ENCODE data around the gene PHLPP2.
A peak's percentile ranks its signal among the peaks of the same experiment; 100 is the strongest.

PHLPP2 gene

DNA sequence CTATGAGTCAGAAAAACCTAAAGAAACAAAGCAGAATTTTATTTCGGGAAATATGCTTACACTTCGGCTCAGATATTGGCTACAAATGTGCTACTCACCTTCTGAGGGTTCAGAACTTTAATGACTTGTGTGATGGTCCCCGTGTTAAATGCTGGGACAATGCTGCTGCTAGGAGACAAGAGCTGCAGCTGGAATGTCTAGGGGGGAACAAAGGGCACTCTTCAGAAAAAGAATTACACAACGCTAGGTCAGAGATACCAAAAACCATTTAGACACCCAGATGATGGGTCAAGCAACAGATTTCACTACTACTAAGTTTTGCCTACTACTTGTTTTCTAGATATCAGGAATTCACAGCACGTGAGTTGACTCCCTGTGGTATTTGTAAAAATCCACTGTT is 10.0 kb upstream of the PHLPP2 start:
- no peak for DNase-seq (ENCODE audit: low read depth)
- H3K4me3 ChIP-seq (ENCODE audit: low read depth, low read length) = no peak overlapping the region
- TF ChIP-seq, protein P1, sequence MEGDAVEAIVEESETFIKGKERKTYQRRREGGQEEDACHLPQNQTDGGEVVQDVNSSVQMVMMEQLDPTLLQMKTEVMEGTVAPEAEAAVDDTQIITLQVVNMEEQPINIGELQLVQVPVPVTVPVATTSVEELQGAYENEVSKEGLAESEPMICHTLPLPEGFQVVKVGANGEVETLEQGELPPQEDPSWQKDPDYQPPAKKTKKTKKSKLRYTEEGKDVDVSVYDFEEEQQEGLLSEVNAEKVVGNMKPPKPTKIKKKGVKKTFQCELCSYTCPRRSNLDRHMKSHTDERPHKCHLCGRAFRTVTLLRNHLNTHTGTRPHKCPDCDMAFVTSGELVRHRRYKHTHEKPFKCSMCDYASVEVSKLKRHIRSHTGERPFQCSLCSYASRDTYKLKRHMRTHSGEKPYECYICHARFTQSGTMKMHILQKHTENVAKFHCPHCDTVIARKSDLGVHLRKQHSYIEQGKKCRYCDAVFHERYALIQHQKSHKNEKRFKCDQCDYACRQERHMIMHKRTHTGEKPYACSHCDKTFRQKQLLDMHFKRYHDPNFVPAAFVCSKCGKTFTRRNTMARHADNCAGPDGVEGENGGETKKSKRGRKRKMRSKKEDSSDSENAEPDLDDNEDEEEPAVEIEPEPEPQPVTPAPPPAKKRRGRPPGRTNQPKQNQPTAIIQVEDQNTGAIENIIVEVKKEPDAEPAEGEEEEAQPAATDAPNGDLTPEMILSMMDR (IDR thresholded peaks at IDR 0.05; ENCODE audit: low read depth, low read length, missing control alignments) = no peak

DNA sequence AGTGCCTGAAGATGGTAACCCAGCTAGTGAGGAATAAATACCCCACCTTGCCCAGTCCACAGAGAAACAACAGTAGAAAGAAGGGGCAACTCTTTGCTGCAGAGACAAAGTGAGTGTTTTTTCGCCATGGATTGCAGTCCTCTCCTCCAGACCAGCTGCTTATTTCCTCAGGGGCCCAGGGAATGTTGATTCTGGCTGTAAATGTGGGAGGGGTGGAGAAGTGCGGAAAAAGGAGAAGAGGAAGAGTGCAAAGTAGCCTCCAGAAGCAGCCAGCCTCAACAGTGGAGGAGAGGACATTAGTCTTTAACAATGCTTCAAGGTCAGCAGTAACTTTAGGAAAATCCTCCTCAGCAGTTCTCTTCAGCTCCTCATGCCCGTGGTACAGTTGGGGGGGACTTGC is 8.1 kb upstream of the PHLPP2 start:
- DNase-seq (ENCODE audit: low read depth) = no peak
- TF ChIP-seq, protein P1 (IDR thresholded peaks at IDR 0.05; ENCODE audit: low read depth, low read length, missing control alignments) = no peak
- no peak overlapping the region for H3K4me3 ChIP-seq (ENCODE audit: low read depth, low read length)

DNA sequence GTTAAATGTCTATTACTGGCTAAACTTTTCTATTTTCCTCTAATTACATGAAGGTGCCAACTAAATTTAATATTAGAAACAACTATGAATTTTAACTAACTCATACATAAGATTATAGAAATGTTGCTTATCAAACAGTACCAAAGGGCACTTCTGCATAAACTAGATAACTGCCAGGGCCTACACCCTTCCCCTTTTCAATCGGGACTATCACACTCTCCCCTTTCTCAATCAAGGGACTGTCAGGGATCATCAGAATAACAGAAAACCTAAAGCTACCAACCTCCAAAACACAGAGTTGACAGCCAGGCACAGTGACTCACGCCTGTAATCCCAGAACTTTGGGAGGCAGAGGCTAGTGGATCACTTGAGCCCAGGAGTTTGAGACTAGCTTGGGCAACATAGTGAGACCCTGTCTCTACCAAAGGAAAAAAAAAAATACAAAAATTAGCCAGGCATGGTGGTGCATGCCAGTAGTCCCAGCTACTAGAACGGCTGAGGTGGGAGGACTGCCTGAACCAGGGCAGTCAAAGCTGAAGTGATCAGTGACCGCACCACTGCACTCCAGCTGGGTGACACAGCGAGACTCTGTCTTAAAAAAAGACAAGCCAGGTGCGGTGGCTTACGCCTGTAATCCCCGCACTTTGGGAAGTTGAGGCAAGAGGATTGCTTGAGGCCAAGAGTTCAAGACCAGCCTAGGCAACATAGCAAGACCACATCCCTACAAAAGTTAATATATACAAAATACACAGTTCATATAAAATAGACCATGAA is 3.2 kb upstream of the PHLPP2 start:
- H3K4me3 ChIP-seq (ENCODE audit: low read depth, low read length) = no peak overlapping the region
- peak; percentile 8 for DNase-seq (ENCODE audit: low read depth)

DNA sequence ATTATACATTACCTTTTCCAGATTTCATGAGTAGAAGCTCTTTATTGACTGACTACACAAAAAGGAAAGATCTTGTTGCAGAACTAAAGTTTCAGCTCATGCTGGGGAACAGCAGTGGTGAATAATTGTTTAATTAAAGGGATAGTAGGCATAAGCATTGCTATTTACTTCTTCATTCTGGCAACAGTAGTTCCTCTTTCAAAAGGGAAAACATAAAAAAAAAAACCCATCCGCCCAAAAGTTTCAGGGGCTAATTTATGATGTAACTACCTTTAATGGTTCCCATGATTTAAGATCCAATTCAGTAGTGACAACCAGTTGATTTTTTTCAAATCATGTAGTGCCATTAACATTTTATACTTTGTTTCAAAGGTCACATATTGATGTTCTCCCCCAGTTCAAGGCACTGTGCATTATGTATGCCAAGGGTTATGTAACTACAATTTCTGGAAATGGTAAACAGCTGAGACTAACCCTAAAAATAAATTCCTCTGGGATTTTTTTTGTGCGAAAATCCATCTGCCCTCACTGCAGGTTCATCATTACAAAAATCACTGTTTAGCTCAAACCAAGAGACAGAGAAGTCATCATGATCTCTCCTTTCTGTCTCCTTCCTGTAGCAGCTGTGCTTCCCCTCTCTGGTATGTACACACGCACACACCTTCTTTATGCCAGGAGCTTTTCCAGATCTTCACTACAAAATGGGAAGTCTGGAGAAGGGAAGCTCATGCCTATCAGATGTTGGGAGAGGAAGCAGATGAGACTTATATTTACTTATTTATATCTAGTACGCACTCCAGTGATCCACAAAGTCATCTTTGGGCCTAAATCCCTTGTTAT is 2.2 kb upstream of the PHLPP2 start:
- no peak overlapping the region for H3K4me3 ChIP-seq (ENCODE audit: low read depth, low read length)
- TF ChIP-seq, protein P1 (IDR thresholded peaks at IDR 0.05; ENCODE audit: low read depth, low read length, missing control alignments) = no peak
- peak; percentile 5 for DNase-seq (ENCODE audit: low read depth)

More for the DNA sequence above, 3.2 kb upstream of the PHLPP2 start:
- TF ChIP-seq, protein P1 (IDR thresholded peaks at IDR 0.05; ENCODE audit: low read depth, low read length, missing control alignments) = no peak

DNA sequence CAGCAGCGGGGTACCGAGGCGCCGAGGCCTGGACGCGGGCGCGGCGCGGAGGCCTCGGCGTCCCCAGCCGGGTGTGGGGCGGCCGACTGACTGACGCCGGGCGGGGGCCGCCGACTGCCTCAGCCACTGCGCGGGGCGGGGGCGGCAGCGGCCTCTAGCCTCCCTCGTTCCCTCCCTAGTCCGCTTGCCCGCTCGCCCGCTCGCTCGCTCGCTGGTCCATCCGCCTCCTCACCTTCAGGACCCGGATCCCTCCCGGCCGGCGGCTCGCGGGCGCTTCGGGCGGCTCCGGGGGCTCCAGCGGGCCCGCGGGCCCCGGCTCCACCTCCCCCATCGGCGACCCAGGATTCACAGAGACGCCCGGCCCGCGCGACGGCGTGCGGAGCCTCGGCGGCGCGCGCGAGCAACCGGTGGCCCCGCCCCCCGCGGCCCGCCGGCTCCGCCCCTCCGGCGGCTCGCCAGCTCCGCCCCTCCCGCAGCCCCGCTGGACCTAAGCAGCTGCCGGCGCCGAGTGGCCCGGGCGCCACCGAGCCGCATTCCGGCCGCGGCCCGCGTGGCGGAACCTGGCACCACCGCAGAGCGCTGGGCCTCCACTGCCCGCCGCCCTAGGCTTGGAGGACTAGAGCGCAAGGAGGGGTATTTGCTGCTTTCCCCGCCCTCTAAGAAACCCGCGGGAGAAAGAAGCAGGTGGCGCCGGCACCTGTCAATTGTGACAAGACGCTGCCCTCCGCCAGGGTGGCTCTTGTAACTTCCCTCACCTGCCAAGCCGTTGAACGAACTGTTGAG is 773 bp downstream of the PHLPP2 start:
- TF ChIP-seq, protein P1 (IDR thresholded peaks at IDR 0.05; ENCODE audit: low read depth, low read length, missing control alignments) = no peak
- DNase-seq (ENCODE audit: low read depth) = peak; percentile 40
- peak overlapping the region; percentile 93 for H3K4me3 ChIP-seq (ENCODE audit: low read depth, low read length)

DNA sequence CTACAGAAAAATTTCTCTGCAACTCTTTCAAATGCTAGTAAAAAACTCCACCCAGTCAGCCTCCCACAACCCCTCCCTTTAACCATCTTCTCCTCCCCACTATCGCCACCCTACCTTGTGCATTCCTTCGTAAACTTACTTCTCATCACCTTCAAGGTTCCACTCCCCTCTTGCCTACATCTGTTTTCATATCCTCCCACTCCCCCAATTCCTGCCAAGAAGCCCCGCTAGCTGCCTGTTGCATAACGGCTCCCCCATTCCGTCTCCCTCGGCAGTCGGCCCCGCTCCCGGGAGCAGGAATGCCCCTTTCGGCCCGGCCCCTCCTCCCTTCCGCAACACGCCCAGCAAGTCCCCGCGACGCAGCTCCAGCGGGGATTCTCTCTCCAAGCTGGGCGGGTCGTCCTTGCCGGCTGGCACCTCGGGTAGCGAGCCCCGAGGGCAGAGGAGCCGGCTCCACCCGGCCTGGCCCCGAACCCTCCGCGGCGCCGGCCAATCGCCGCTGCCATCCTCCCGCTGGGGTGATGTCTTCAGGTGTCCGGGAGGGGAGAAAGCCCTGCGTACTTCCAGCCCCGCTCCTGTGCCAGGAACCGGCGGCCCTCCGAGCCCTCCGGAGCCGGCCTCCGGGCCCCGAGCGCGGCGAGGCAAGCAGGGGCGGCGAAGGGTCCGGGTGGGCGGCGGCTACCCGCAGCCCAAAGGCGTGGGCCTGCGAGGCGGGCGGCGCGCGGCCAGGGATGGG is 1.5 kb downstream of the PHLPP2 start:
- peak; percentile 10 for DNase-seq (ENCODE audit: low read depth)
- TF ChIP-seq, protein P1 (IDR thresholded peaks at IDR 0.05; ENCODE audit: low read depth, low read length, missing control alignments) = no peak
- peak overlapping the region; percentile 93 for H3K4me3 ChIP-seq (ENCODE audit: low read depth, low read length)

All from GM12864 (cell line).